RWPE1 (cell line): ENCODE results near the gene ALPL.

ENCODE experiments used
- CTCF ChIA-PET: fragments of 350-600 bp; sonication (Branson Sonifier 250); formaldehyde crosslinking; extraction: SDS; loops from one replicate; lab custom pipeline; 2021; lab: Yijun Ruan, JAX
- POLR2A ChIA-PET: fragments of 400-600 bp; formaldehyde crosslinking; extraction: SDS; loops from one replicate; lab custom pipeline; 2020; ENCODE audit warnings: antibody characterized with exemption; ENCODE audit not compliant: low non-redundant PET; lab: Yijun Ruan, JAX
- DNase-seq: peaks from one replicate; pipeline ENCODE4 v3.0.0; 2012; ENCODE audit warnings: low spot score
- H3K27ac ChIP-seq: fragments of 450-650 bp; 2 replicates; pipeline ENCODE4 v1.5.1; 2017
- CTCF ChIP-seq: fragments of 450-650 bp; conservative IDR thresholded peaks from 2 replicates; pipeline ENCODE4 v1.5.1; 2017; ENCODE audit warnings: low read depth, mild to moderate bottlenecking

The ALPL gene

DNA sequence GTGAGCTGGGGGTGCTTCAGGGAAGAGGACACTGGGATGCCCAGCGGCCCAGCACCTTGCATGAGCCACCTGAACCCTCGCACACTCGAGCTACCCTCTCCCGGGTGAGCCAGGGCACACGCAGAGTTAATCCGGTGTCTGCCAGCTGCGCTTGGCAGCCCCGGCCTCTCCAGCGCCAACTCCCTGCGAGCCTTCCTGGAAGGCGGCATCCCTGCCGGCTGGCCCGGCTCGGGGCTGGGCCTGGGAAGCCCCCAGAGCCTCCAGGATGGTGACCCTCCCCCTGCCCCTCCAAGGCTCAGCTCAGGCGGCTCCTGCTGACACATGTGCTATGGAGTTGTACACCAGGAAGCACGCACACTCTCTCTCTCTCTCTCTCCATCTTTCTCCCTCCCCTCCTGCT, 111.3 kb downstream of the ALPL start:
- ChIA-PET POLR2A (no interaction called here), CTCF (no interaction called here)
- DNase-seq, result no peak
- peak overlapping the region; percentile 6; the same call in 1 of the 2 replicates for H3K27ac ChIP-seq
- no peak for TF ChIP-seq CTCF

GRCh38 chr1:21621051-21621450, 111.8 kb downstream of the ALPL start:
- POLR2A ChIA-PET, result no interaction called here
- no peak for DNase-seq

GRCh38 chr1:21621761-21622436, 112.7 kb downstream of the ALPL start:
- TF ChIP-seq CTCF, result no peak
- no peak for DNase-seq
- POLR2A ChIA-PET, result interaction anchor here (0.6 to 0.7 kb wide), 2 partner anchors 12 to 78 kb away, joined by 3 to 4 read pairs; no protein-coding TSS in a partner anchor
- H3K27ac ChIP-seq, result no peak overlapping the region
- CTCF ChIA-PET, result interaction anchor here (0.5 to 0.8 kb wide), 2 partner anchors 26 to 1782 kb away, joined by 3 read pairs; no protein-coding TSS in a partner anchor

More at GRCh38 chr1:21621051-21621450, 111.8 kb downstream of the ALPL start:
- CTCF ChIA-PET, result interaction anchor here (0.8 kb wide), 1 partner anchor 25 kb away, joined by 3 read pairs; no protein-coding TSS in a partner anchor
- H3K27ac ChIP-seq, result no peak overlapping the region
- no peak for TF ChIP-seq CTCF

GRCh38 chr1:21622466-21623315, 113.5 kb downstream of the ALPL start:
- CTCF ChIA-PET, result interaction anchor here (0.5 to 0.7 kb wide), 2 partner anchors 30 to 1781 kb away, joined by 3 read pairs; no protein-coding TSS in a partner anchor
- POLR2A ChIA-PET, result interaction anchor here (0.6 to 0.7 kb wide), 2 partner anchors 11 to 79 kb away, joined by 3 to 4 read pairs; no protein-coding TSS in a partner anchor
- peak overlapping the region; percentile 0; the same call in 1 of the 2 replicates for H3K27ac ChIP-seq
- peak; percentile 88 for DNase-seq
- TF ChIP-seq CTCF, result no peak

DNA sequence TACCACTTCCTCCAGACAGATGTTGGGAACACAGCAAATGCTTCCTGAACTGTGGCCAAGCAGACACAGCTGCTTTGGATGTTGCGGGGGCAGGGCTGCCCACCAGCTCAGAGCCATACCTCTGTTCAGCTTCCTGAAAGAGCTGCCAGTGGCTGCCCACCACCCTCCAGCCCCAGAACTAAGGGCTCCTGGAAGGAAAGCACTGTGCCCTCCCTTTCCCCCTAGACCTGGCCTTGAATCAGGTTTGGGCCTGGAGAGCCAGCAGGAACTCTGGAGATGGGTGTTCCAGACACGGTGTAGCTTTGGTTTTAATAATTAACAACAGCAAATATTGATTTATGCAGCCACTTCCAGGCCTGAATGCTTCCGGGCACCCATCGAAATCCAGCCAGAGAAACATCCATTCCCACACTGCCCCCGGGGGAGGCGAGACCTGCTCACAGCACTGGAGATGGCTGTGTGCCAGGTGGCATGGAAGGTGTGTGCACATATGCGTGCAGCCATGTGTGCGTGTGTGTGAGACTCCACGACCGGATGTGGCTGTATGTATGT, 114.3 kb downstream of the ALPL start:
- CTCF ChIA-PET, result no interaction called here
- POLR2A ChIA-PET, result no interaction called here
- no peak for TF ChIP-seq CTCF

More for the DNA sequence above, 114.3 kb downstream of the ALPL start:
- DNase-seq, result no peak
- peak overlapping the region; percentile 0; the same call in 1 of the 2 replicates for H3K27ac ChIP-seq
